22Rv1 (cell line): Measurements from ENCODE around the gene RETN.

Experiments used
- CTCF ChIP-seq: fragments of 450-650 bp; IDR thresholded peaks from 2 replicates; pipeline ENCODE4 v1.5.1; 2017; ENCODE audit warnings: mild to moderate bottlenecking
- ZFX ChIP-seq: fragments of 450-650 bp; IDR thresholded peaks from 2 replicates; pipeline ENCODE4 v1.6.1; 2017; ENCODE audit warnings: antibody characterized with exemption, borderline replicate concordance

GRCh38 chr19:7624810-7625209 lies 44.0 kb upstream of the RETN start:
- TF ChIP-seq CTCF (no peak), ZFX (no peak)
